ENCODE measurements around the gene KBTBD7.
"Not testable (repeated sequence)": the region's sequence is repeated elsewhere in the genome, so short reads cannot be mapped to it uniquely, and the experiment has no call there.

The KBTBD7 gene

DNA sequence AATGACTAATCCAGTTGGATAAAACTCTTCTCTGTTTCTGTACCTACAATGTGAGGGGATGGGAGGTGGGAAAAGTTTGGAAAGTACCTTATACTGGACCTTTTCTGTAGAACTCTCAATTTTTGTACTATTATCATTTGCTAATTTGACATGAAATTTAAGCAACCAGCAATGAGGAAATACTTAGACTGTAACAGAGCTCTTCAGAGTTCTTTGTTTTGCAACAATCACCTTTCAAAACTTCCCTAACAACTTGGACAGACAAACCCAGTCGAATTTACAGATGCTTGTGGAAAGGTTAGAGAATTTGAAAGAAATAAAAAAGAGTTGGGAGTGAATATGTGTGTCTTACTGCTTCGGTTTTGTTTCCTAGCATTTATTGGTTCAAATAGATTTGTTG lies 16.8 kb downstream of the KBTBD7 start:
- TF ChIP-seq, protein P1, sequence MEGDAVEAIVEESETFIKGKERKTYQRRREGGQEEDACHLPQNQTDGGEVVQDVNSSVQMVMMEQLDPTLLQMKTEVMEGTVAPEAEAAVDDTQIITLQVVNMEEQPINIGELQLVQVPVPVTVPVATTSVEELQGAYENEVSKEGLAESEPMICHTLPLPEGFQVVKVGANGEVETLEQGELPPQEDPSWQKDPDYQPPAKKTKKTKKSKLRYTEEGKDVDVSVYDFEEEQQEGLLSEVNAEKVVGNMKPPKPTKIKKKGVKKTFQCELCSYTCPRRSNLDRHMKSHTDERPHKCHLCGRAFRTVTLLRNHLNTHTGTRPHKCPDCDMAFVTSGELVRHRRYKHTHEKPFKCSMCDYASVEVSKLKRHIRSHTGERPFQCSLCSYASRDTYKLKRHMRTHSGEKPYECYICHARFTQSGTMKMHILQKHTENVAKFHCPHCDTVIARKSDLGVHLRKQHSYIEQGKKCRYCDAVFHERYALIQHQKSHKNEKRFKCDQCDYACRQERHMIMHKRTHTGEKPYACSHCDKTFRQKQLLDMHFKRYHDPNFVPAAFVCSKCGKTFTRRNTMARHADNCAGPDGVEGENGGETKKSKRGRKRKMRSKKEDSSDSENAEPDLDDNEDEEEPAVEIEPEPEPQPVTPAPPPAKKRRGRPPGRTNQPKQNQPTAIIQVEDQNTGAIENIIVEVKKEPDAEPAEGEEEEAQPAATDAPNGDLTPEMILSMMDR (IDR thresholded peaks at IDR 0.05) = no peak
- no peaks in the 10 kb centered on the region for H3K9me3 ChIP-seq (ENCODE audit: control insufficient read depth, low read length)
- H3K79me2 ChIP-seq = no peaks in the 10 kb centered on the region
- no peak overlapping the region for H3K4me3 ChIP-seq (ENCODE audit: low read depth, low read length)
- no peak overlapping the region for H2AFZ ChIP-seq
- no peak overlapping the region for H3K4me2 ChIP-seq (ENCODE audit: low read length)
- H3K36me3 ChIP-seq (ENCODE audit: control insufficient read depth, insufficient read depth, low read length) = no peaks in the 10 kb centered on the region
- no peak overlapping the region for H3K9ac ChIP-seq
- no peak overlapping the region for H3K27ac ChIP-seq
- no peaks in the 10 kb centered on the region for H3K4me1 ChIP-seq
- H3K27me3 ChIP-seq (ENCODE audit: control insufficient read depth, insufficient read depth, low read length) = no peaks in the 10 kb centered on the region

DNA sequence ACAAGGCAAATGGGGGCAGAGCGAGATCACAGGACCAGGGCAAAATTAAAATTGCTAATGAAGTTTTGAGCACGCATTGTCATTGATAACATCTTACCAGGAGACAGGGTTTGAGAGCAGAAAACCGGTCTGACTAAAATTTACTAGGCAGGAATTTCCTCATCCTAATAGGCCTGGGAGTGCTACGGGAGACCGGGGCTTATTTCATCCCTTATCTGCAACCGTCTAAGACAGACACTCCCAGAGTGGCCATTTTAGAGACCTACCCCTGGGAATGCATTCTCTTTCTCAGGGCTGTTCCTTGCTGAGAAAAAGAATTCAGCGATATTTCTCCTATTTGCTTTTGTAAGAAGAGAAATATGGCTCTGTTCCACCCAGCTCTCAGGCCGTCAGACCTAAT lies 18.8 kb downstream of the KBTBD7 start:
- not testable (repeated sequence) for H3K4me1 ChIP-seq; H3K4me2 ChIP-seq (ENCODE audit: low read length); H3K9ac ChIP-seq; H3K27me3 ChIP-seq (ENCODE audit: control insufficient read depth, insufficient read depth, low read length); H3K4me3 ChIP-seq (ENCODE audit: low read depth, low read length); H2AFZ ChIP-seq; H3K9me3 ChIP-seq (ENCODE audit: control insufficient read depth, low read length); H3K36me3 ChIP-seq (ENCODE audit: control insufficient read depth, insufficient read depth, low read length); H3K27ac ChIP-seq; H3K79me2 ChIP-seq

DNA sequence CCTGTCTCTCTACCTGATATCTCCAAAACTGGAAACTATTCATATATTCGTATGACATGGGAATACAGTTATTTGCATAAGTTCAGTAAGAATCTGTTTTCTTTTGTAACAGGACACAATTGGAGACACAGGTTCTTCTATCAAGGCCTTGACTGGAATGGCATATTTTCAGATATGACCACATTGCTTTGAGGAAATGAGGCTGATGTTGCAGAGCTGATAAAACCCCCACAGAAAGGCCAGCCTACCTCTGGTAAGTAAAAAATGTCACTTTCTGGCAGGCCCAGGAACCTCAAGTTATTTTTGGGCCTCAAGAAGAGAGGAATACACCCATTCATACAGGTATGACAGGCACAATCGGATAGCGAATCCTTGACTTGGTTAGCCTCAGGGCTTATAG lies 32.2 kb downstream of the KBTBD7 start:
- TF ChIP-seq, protein P1 (IDR thresholded peaks at IDR 0.05) = no peak
- Histone ChIP-seq H3K4me2 (ENCODE audit: low read length) (no peak overlapping the region), H3K27me3 (ENCODE audit: control insufficient read depth, insufficient read depth, low read length) (no peaks in the 10 kb centered on the region), H3K36me3 (ENCODE audit: control insufficient read depth, insufficient read depth, low read length) (no peaks in the 10 kb centered on the region), H3K9me3 (ENCODE audit: control insufficient read depth, low read length) (no peaks in the 10 kb centered on the region), H3K4me1 (no peaks in the 10 kb centered on the region), H3K27ac (no peak overlapping the region), H2AFZ (no peak overlapping the region), H3K9ac (no peak overlapping the region), H3K4me3 (ENCODE audit: low read depth, low read length) (no peak overlapping the region), H3K79me2 (no peaks in the 10 kb centered on the region)

DNA sequence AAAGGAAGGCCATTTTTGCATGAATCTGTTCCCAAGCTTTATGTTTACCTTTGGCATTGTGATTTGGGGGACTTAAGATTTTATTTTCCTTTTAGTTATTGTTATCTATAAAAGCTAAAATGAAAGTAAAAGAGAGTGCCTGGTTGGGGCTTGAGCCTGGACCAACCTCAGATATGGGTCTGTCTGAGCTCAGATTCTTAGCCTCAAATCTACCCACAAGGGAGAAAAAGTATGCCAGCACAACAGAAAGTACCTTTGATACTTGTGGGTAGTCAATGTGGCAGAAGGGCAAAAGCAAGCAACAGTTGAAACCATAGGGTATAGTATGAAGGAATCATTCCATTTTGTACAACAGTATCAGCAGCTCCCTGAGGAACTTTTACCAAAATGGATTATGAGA lies 35.2 kb downstream of the KBTBD7 start:
- H3K4me3 ChIP-seq (ENCODE audit: low read depth, low read length) = no peak overlapping the region
- H3K79me2 ChIP-seq = no peaks in the 10 kb centered on the region
- H3K27ac ChIP-seq = no peak overlapping the region
- H2AFZ ChIP-seq = no peak overlapping the region
- H3K4me2 ChIP-seq (ENCODE audit: low read length) = no peak overlapping the region
- H3K4me1 ChIP-seq = no peaks in the 10 kb centered on the region
- H3K27me3 ChIP-seq (ENCODE audit: control insufficient read depth, insufficient read depth, low read length) = no peaks in the 10 kb centered on the region
- TF ChIP-seq, protein P1 (IDR thresholded peaks at IDR 0.05) = no peak
- H3K36me3 ChIP-seq (ENCODE audit: control insufficient read depth, insufficient read depth, low read length) = no peaks in the 10 kb centered on the region
- H3K9me3 ChIP-seq (ENCODE audit: control insufficient read depth, low read length) = no peaks in the 10 kb centered on the region
- no peak overlapping the region for H3K9ac ChIP-seq

DNA sequence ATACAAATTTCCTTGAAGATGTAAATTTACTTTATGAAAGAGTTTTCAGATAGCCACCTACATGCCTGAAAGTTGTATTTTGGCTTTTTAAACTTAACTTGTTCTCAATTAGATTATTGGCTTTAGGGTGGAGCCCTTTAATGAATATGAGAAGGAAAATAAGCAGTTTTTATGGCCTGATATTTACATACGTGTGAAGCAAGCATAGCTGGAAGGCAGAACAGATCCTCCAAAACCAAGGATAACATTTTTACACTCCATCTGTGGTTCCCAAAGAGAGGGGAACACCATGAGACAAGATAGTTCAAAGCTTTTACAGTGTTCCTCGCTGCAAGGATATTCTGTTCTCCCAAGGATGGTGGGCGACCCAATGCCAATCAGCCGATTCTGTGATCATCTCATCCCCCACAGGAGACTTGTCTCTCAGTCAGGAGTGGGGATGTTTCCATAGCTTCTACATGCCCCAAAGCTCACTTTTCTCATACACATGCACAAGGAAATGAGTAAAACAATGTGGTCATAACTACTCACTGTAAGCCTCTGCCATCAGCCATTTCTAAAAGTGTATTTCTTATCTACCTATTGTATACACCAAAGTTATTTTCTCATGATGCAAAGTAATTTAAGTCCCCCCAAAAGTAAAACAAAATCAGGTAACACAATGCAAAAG lies 37.2 kb downstream of the KBTBD7 start:
- no peak overlapping the region for H3K9ac ChIP-seq
- no peak overlapping the region for H2AFZ ChIP-seq
- H3K27me3 ChIP-seq (ENCODE audit: control insufficient read depth, insufficient read depth, low read length) = no peaks in the 10 kb centered on the region
- H3K9me3 ChIP-seq (ENCODE audit: control insufficient read depth, low read length) = no peaks in the 10 kb centered on the region
- no peak overlapping the region for H3K27ac ChIP-seq
- H3K4me1 ChIP-seq = no peaks in the 10 kb centered on the region
- H3K4me2 ChIP-seq (ENCODE audit: low read length) = no peak overlapping the region
- no peaks in the 10 kb centered on the region for H3K79me2 ChIP-seq
- no peak overlapping the region for H3K4me3 ChIP-seq (ENCODE audit: low read depth, low read length)
- TF ChIP-seq, protein P1 (IDR thresholded peaks at IDR 0.05) = no peak
- H3K36me3 ChIP-seq (ENCODE audit: control insufficient read depth, insufficient read depth, low read length) = no peaks in the 10 kb centered on the region
